Measurements from ENCODE around the gene SLC6A8.
"Not testable (repeated sequence)": the region's sequence is repeated elsewhere in the genome, so short reads cannot be mapped to it uniquely, and the experiment has no call there.

The SLC6A8 gene

GRCh38 chrX:153738056-153738605 lies 50.4 kb downstream of the SLC6A8 start:
- no peak for TF ChIP-seq CTCF (IDR thresholded peaks at IDR 0.05)
- H3K4me3 ChIP-seq, result no peak overlapping the region
- DNase-seq (ENCODE audit: low spot score), result no peak
- H3K27ac ChIP-seq, result no peak overlapping the region

DNA sequence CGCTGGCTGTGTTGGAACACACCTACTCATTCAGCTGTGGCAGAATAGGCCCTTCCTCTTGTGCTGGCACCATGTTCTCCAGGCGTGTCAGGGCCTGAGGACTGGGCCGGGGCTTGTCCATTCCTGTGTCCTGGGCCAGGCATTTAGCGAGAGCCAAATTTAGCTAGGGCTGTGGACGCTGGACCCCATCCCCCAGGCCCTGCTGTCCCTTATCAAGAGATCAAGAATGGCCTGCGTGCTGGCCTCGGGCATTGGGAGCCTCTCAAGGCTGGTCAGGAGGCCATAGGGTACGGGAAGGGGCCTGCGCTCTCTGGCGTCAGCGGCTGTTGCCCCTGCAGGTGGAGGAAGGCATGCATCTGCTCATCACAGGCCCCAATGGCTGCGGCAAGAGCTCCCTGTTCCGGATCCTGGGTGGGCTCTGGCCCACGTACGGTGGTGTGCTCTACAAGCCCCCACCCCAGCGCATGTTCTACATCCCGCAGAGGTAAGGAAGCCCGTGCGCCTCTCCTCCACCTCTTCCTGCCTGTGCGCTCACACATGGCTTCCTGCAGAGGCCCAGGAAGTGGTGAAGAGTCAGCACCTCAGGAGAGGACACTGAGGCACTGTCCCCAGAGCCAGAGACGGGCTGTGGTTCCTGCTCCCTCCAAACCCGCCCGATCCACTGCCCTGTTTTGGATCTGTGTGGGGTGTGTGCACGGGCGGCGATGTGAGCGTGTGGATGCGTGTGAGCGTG lies 52.2 kb downstream of the SLC6A8 start:
- Histone ChIP-seq H3K27ac (no peak overlapping the region), H3K4me3 (no peak overlapping the region)
- no peak for TF ChIP-seq CTCF (IDR thresholded peaks at IDR 0.05)
- DNase-seq (ENCODE audit: low spot score), result no peak

DNA sequence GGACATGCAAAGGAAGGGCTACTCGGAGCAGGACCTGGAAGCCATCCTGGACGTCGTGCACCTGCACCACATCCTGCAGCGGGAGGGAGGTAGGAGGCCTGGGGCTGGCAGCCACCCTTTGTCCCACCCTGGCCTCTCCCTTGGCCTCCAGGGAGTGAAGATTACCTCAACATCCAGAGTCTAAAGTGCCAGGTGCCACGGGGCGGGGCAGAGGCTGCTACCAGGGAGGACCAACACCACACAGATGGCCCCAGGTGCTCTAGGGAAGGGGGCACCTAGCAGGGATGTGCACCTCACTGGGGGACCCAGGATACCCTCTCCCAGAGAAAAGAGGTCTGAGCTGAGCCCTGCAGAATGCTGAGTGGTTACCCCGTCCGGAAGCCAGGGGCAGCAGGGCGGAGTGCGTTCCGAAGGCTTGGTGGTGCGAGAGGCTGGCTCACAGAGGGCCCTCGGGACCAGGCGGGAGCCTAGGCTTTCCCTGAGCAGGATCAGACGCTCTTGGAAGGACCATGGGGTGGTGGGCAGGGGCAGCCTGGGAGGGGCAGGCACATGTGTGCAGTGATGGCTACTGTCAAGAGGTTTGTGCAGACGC lies 53.0 kb downstream of the SLC6A8 start:
- no peak for DNase-seq (ENCODE audit: low spot score)
- no peak for TF ChIP-seq CTCF (IDR thresholded peaks at IDR 0.05)
- Histone ChIP-seq H3K27ac (no peak overlapping the region), H3K4me3 (no peak overlapping the region)

DNA sequence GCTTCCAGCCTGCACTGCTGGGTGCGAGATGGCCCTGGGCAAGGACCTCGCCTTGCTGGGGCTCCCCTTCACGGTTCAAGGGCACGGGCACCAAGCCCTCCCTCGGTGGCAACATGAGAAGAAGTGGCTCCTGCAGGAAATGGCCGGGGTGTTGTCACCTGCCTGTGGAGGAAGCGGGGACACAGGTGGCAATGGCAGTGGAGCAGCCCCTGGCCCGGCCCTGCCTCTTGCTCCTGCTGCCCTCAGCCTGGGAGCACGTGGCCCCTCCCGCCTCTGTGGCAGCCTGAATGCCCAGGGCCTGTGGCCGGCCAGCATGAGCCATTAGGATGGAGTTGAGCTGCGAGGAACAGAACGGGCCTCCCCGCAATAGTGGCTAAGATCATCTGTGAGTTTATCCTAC lies 53.7 kb downstream of the SLC6A8 start:
- TF ChIP-seq CTCF (IDR thresholded peaks at IDR 0.05), result no peak
- no peak overlapping the region for H3K27ac ChIP-seq

GRCh38 chrX:153742111-153742510 lies 54.4 kb downstream of the SLC6A8 start:
- not testable (repeated sequence) for H3K4me3 ChIP-seq; DNase-seq (ENCODE audit: low spot score); H3K27ac ChIP-seq

More for the DNA sequence above, 53.7 kb downstream of the SLC6A8 start:
- no peak for DNase-seq (ENCODE audit: low spot score)
- no peak overlapping the region for H3K4me3 ChIP-seq

- DNase-seq (ENCODE audit: low spot score), result not testable (repeated sequence)
- Histone ChIP-seq H3K27ac (peak overlapping the region; percentile 39 to 84), H3K4me3 (peak overlapping the region; percentile 57)
Measured at GRCh38 chrX:153742796-153743467, 55.2 kb downstream of the SLC6A8 start.

DNA sequence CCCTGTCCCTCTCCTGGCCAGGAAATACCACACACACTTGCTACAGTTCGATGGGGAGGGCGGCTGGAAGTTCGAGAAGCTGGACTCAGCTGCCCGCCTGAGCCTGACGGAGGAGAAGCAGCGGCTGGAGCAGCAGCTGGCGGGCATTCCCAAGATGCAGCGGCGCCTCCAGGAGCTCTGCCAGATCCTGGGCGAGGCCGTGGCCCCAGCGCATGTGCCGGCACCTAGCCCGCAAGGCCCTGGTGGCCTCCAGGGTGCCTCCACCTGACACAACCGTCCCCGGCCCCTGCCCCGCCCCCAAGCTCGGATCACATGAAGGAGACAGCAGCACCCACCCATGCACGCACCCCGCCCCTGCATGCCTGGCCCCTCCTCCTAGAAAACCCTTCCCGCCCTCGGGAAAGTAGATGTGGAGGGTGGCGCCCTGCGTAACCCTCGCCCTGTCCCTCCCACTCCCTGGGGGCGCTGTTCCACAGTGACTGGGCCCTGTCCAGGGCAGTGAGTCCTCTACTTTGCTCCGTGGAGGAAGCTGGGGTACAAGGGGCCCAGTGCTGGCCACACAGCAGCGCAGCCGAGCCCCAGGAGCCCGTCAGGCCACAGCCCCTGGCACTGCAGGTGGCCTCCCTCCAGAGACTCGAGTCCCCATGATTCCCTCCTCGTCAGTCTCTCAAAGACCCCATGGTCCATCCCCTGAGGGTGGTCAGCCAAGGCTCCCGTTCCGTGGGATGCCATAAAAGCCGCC lies 55.9 kb downstream of the SLC6A8 start:
- H3K27ac ChIP-seq, result peak overlapping the region; percentile 62 to 84
- peak; percentile 86 for DNase-seq (ENCODE audit: low spot score)
- H3K4me3 ChIP-seq, result peak overlapping the region; percentile 57
